Measurements from ENCODE around the gene TMEM119. TPM values are rescaled to one million over a fixed set of nuclear protein-coding genes. Genes with fewer than 3 reads are reported as not detected.

Gene TMEM119
- total and polyA plus RNA-seq, 10 of the 15 experiments (the other 5 are each of a cell fraction or from before 2014, with no cell fraction given), result 0.11 to 0.44 (median 0.19) TPM; not detected in 5

DNA sequence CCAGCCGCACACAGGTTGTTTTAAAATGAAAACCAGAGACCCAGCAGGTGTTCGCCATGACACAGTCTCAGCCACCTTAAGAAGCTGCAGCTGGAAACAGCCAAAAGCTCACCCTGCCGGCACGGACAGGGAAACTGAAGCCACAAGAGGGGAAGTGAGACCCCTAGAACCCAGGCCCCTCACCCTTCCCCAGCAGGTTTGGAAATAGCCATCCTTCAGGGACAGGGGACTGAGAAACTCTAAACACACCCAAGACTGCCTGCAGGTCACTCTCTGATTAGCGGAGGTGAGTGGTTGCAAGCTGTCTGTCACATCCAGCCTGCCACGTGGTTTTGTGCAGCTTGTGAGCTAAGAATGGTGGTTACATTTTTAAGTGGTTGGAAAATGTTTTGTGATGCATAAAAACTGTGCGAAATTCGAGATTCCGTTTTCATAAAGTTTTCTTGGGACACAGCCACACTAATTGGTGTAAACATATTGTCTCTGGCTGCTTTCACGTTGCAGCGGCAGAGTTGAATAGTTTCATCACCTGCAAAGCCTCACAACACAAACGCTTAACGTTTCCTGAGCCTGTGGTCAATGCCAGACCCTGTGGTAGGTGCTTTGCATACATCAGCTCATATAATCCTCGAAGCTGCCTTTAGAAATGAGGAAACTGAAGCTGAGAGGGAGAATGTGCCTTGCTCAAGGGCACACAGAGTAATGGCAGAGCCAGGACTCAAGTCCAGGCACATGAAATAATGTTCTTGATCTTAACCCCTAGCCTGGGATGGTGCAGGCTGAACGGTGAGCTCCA lies 37.5 kb upstream of the TMEM119 start (continued):
- TF ChIP-seq, protein P1, sequence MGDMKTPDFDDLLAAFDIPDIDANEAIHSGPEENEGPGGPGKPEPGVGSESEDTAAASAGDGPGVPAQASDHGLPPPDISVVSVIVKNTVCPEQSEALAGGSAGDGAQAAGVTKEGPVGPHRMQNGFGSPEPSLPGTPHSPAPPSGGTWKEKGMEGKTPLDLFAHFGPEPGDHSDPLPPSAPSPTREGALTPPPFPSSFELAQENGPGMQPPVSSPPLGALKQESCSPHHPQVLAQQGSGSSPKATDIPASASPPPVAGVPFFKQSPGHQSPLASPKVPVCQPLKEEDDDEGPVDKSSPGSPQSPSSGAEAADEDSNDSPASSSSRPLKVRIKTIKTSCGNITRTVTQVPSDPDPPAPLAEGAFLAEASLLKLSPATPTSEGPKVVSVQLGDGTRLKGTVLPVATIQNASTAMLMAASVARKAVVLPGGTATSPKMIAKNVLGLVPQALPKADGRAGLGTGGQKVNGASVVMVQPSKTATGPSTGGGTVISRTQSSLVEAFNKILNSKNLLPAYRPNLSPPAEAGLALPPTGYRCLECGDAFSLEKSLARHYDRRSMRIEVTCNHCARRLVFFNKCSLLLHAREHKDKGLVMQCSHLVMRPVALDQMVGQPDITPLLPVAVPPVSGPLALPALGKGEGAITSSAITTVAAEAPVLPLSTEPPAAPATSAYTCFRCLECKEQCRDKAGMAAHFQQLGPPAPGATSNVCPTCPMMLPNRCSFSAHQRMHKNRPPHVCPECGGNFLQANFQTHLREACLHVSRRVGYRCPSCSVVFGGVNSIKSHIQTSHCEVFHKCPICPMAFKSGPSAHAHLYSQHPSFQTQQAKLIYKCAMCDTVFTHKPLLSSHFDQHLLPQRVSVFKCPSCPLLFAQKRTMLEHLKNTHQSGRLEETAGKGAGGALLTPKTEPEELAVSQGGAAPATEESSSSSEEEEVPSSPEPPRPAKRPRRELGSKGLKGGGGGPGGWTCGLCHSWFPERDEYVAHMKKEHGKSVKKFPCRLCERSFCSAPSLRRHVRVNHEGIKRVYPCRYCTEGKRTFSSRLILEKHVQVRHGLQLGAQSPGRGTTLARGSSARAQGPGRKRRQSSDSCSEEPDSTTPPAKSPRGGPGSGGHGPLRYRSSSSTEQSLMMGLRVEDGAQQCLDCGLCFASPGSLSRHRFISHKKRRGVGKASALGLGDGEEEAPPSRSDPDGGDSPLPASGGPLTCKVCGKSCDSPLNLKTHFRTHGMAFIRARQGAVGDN (IDR thresholded peaks at IDR 0.05), result peak; percentile 97

DNA sequence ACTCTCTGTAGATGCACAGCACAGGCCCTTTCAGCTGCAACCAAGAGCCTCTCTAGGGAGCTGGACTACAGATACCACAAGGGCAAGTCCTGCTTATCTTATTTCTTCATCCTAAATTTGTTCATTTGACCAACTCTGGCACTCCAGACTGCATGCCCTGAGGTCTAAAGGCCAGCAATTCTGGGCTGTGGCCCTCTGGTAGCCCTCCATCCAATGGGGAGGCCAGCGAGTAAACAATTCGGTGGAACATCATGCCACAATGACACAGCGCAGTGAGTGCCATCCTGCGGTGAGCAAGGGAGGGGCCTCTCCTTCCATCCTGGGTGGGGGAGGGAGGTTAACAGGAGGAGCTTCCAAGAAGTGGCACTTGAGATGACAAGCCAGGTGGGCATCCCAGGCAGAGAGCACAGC lies 36.5 kb upstream of the TMEM119 start:
- H3K79me2 ChIP-seq (ENCODE audit: control insufficient read depth, insufficient read depth, low read length), result peaks cover 31% of the 10 kb centered on the region
- ChIA-PET CTCF (interaction anchor here (0.7 to 17.2 kb wide), 7 partner anchors 16 to 316 kb away, joined by 3 to 244 read pairs (median 6); partner anchors contain the start of gene ISCU), SMC1A (ENCODE audit: uncharacterized antibody, unreplicated experiment) (interaction anchor here (0.7 to 16.7 kb wide), 10 partner anchors 15 to 169 kb away, joined by 3 to 397 read pairs (median 16); partner anchors contain the start of genes ISCU and SART3), POLR2A (interaction anchor here (1.2 to 10.5 kb wide), 8 partner anchors 12 to 299 kb away, joined by 3 to 199 read pairs (median 5); partner anchors contain the start of gene ISCU), RAD21 (ENCODE audit: unreplicated experiment) (interaction anchor here (0.7 to 17.3 kb wide), 11 partner anchors 16 to 216 kb away, joined by 3 to 413 read pairs (median 17); partner anchors contain the start of genes CORO1C, ISCU and SART3)
- peak overlapping the region; percentile 86 for H3K27ac ChIP-seq (ENCODE audit: control insufficient read depth, insufficient read depth)
- no peak for FAIRE-seq
- H3K4me3 ChIP-seq, result peak overlapping the region; percentile 76; the same call in 1 of the 2 replicates
- DNase-seq (ENCODE audit: low read depth, low spot score), result no peak
- H3K9ac ChIP-seq (ENCODE audit: control insufficient read depth, insufficient read depth, low read length), result peak overlapping the region; percentile 62
- H3K27me3 ChIP-seq (replicated peaks in 1 of 2; ENCODE audit: control insufficient read depth in 2 of 2, insufficient read depth in 2 of 2, low read length in 1 of 2), result no peaks in the 10 kb centered on the region
- peak overlapping the region; percentile 78 for H3K4me2 ChIP-seq (ENCODE audit: control insufficient read depth, insufficient read depth)
- in situ Hi-C loops (cut with MboI) (loop anchor here (10.0 kb wide), 1 partner anchor 460 kb away; the partner anchor contains the start of genes ALKBH2 and UNG), intact Hi-C loops (cut with micrococcal nuclease; ENCODE audit: unreplicated experiment) (loop anchor here (10.0 kb wide), 2 partner anchors 300 to 460 kb away; partner anchors contain the start of genes ALKBH2, CMKLR1 and UNG)
- H3K36me3 ChIP-seq (ENCODE audit: control insufficient read depth in 2 of 2, insufficient read depth in 2 of 2, low read length in 1 of 2), result no peaks in the 10 kb centered on the region
- WGBS (ENCODE audit: insufficient coverage, insufficient replicate concordance, low lambda C conversion rate, missing lambda C conversion rate), result 32% methylated on average over 4 of the region's 4 CpGs
- TF ChIP-seq, protein P2, sequence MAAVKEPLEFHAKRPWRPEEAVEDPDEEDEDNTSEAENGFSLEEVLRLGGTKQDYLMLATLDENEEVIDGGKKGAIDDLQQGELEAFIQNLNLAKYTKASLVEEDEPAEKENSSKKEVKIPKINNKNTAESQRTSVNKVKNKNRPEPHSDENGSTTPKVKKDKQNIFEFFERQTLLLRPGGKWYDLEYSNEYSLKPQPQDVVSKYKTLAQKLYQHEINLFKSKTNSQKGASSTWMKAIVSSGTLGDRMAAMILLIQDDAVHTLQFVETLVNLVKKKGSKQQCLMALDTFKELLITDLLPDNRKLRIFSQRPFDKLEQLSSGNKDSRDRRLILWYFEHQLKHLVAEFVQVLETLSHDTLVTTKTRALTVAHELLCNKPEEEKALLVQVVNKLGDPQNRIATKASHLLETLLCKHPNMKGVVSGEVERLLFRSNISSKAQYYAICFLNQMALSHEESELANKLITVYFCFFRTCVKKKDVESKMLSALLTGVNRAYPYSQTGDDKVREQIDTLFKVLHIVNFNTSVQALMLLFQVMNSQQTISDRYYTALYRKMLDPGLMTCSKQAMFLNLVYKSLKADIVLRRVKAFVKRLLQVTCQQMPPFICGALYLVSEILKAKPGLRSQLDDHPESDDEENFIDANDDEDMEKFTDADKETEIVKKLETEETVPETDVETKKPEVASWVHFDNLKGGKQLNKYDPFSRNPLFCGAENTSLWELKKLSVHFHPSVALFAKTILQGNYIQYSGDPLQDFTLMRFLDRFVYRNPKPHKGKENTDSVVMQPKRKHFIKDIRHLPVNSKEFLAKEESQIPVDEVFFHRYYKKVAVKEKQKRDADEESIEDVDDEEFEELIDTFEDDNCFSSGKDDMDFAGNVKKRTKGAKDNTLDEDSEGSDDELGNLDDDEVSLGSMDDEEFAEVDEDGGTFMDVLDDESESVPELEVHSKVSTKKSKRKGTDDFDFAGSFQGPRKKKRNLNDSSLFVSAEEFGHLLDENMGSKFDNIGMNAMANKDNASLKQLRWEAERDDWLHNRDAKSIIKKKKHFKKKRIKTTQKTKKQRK (IDR thresholded peaks at IDR 0.05; ENCODE audit: low read depth, low read length), result no peak
- TF ChIP-seq IKZF2 (IDR thresholded peaks at IDR 0.05), result peak in 1 of 2 experiments; percentile 9; a peak in 1 of 4 replicates
- no peaks in the 10 kb centered on the region for H4K20me1 ChIP-seq (ENCODE audit: control insufficient read depth, insufficient read depth)
- H3K9me3 ChIP-seq (replicated peaks; ENCODE audit: control insufficient read depth, insufficient read depth, low read length), result no peaks in the 10 kb centered on the region
- peaks cover 87% of the 10 kb centered on the region for H3K4me1 ChIP-seq (ENCODE audit: control insufficient read depth, insufficient read depth, low read length)
- no peak overlapping the region for H2AFZ ChIP-seq (ENCODE audit: control insufficient read depth, low read depth, low read length)
- BruUV-seq (replicated peaks), result no TSS peak
- ATAC-seq, result peak; percentile 2

All from GM12878 (cell line).